GM19240 (cell line): ENCODE results near the gene TSHZ3.

Experiments used
- DNase-seq: peaks from one replicate; pipeline ENCODE4 v3.0.0; 2011; ENCODE audit warnings: low spot score; ENCODE audit not compliant: insufficient read length

Gene TSHZ3

GRCh38 chr19:31337008-31337914, 12.0 kb downstream of the TSHZ3 start:
- DNase-seq: no peak

GRCh38 chr19:31335716-31336115, 13.5 kb downstream of the TSHZ3 start:
- no peak for DNase-seq

GRCh38 chr19:31334849-31335624, 14.2 kb downstream of the TSHZ3 start:
- DNase-seq: no peak

- DNase-seq: no peak
Measured at GRCh38 chr19:31334101-31334848, 15.0 kb downstream of the TSHZ3 start.

- DNase-seq: no peak
Measured at GRCh38 chr19:31332096-31332495, 17.1 kb downstream of the TSHZ3 start.

GRCh38 chr19:31331536-31331935, 17.7 kb downstream of the TSHZ3 start:
- DNase-seq: no peak

- no peak for DNase-seq
Measured at GRCh38 chr19:31330761-31331160, 18.5 kb downstream of the TSHZ3 start.

- DNase-seq: no peak
Measured at GRCh38 chr19:31330237-31330636, 19.0 kb downstream of the TSHZ3 start.

- no peak for DNase-seq
Measured at GRCh38 chr19:31329819-31330218, 19.4 kb downstream of the TSHZ3 start.

GRCh38 chr19:31328238-31328637, 21.0 kb downstream of the TSHZ3 start:
- DNase-seq: no peak

- DNase-seq: no peak
Measured at GRCh38 chr19:31326329-31327028, 22.8 kb downstream of the TSHZ3 start.

GRCh38 chr19:31325342-31325741, 23.9 kb downstream of the TSHZ3 start:
- DNase-seq: no peak

GRCh38 chr19:31319465-31319864, 29.8 kb downstream of the TSHZ3 start:
- no peak for DNase-seq

GRCh38 chr19:31318790-31319425, 30.3 kb downstream of the TSHZ3 start:
- no peak for DNase-seq

- no peak for DNase-seq
Measured at GRCh38 chr19:31317570-31317969, 31.7 kb downstream of the TSHZ3 start.

- no peak for DNase-seq
Measured at GRCh38 chr19:31317093-31317492, 32.1 kb downstream of the TSHZ3 start.

GRCh38 chr19:31316201-31316951, 32.9 kb downstream of the TSHZ3 start:
- no peak for DNase-seq

- no peak for DNase-seq
Measured at GRCh38 chr19:31315652-31316051, 33.6 kb downstream of the TSHZ3 start.

- DNase-seq: no peak
Measured at GRCh38 chr19:31314849-31315629, 34.2 kb downstream of the TSHZ3 start.
